ENCODE data around the gene SSBP2.

SSBP2 gene

GRCh38 chr5:81739291-81739690, 11.6 kb downstream of the SSBP2 start:
- TF ChIP-seq SIN3A (IDR thresholded peaks at IDR 0.05; ENCODE audit: borderline replicate concordance, insufficient read depth, low read length) = no peak
- TF ChIP-seq REST (IDR thresholded peaks at IDR 0.05; ENCODE audit: insufficient read depth in 1 of 2, low read depth in 2 of 2, low read length in 2 of 2) = no peak

GRCh38 chr5:81729276-81729675, 21.6 kb downstream of the SSBP2 start:
- TF ChIP-seq POLR2AphosphoS5 (IDR thresholded peaks at IDR 0.05; ENCODE audit: low read depth, low read length) (no peak), SIN3A (IDR thresholded peaks at IDR 0.05; ENCODE audit: borderline replicate concordance, insufficient read depth, low read length) (no peak), FOXP2 (optimal IDR thresholded peaks at IDR 0.05; ENCODE audit: borderline replicate concordance, extremely low read depth, extremely low read length, insufficient read depth) (no peak), TAF1 (IDR thresholded peaks at IDR 0.05; ENCODE audit: borderline replicate concordance, insufficient read depth, low read length) (no peak), REST (IDR thresholded peaks at IDR 0.05; ENCODE audit: insufficient read depth in 1 of 2, low read depth in 2 of 2, low read length in 2 of 2) (no peak)

GRCh38 chr5:81728301-81728700, 22.6 kb downstream of the SSBP2 start:
- no peak for TF ChIP-seq SIN3A (IDR thresholded peaks at IDR 0.05; ENCODE audit: borderline replicate concordance, insufficient read depth, low read length)
- no peak for TF ChIP-seq FOXP2 (optimal IDR thresholded peaks at IDR 0.05; ENCODE audit: borderline replicate concordance, extremely low read depth, extremely low read length, insufficient read depth)
- no peak for TF ChIP-seq TAF1 (IDR thresholded peaks at IDR 0.05; ENCODE audit: borderline replicate concordance, insufficient read depth, low read length)

- no peak for TF ChIP-seq POLR2AphosphoS5 (IDR thresholded peaks at IDR 0.05; ENCODE audit: low read depth, low read length)
Observed at GRCh38 chr5:81726297-81726696, 24.6 kb downstream of the SSBP2 start.

- TF ChIP-seq POLR2AphosphoS5 (IDR thresholded peaks at IDR 0.05; ENCODE audit: low read depth, low read length) (no peak), FOXP2 (optimal IDR thresholded peaks at IDR 0.05; ENCODE audit: borderline replicate concordance, extremely low read depth, extremely low read length, insufficient read depth) (no peak)
Observed at GRCh38 chr5:81724571-81724970, 26.3 kb downstream of the SSBP2 start.

GRCh38 chr5:81724108-81724507, 26.8 kb downstream of the SSBP2 start:
- TF ChIP-seq POLR2AphosphoS5 (IDR thresholded peaks at IDR 0.05; ENCODE audit: low read depth, low read length) = no peak
- no peak for TF ChIP-seq TAF1 (IDR thresholded peaks at IDR 0.05; ENCODE audit: borderline replicate concordance, insufficient read depth, low read length)
- TF ChIP-seq FOXP2 (optimal IDR thresholded peaks at IDR 0.05; ENCODE audit: borderline replicate concordance, extremely low read depth, extremely low read length, insufficient read depth) = no peak
- TF ChIP-seq SIN3A (IDR thresholded peaks at IDR 0.05; ENCODE audit: borderline replicate concordance, insufficient read depth, low read length) = no peak

GRCh38 chr5:81721049-81721448, 29.8 kb downstream of the SSBP2 start:
- TF ChIP-seq FOXP2 (optimal IDR thresholded peaks at IDR 0.05; ENCODE audit: borderline replicate concordance, extremely low read depth, extremely low read length, insufficient read depth) = no peak
- no peak for TF ChIP-seq REST (IDR thresholded peaks at IDR 0.05; ENCODE audit: insufficient read depth in 1 of 2, low read depth in 2 of 2, low read length in 2 of 2)
- TF ChIP-seq POLR2AphosphoS5 (IDR thresholded peaks at IDR 0.05; ENCODE audit: low read depth, low read length) = no peak
- no peak for TF ChIP-seq TAF1 (IDR thresholded peaks at IDR 0.05; ENCODE audit: borderline replicate concordance, insufficient read depth, low read length)
- no peak for TF ChIP-seq SIN3A (IDR thresholded peaks at IDR 0.05; ENCODE audit: borderline replicate concordance, insufficient read depth, low read length)

All from PFSK-1 (cell line).